H9 (cell line): ENCODE measurements around the gene ELANE. TPM values are rescaled to one million over a fixed set of nuclear protein-coding genes. Genes with fewer than 3 reads are reported as not detected.

Source experiments
- DNase-seq: peaks from one replicate; pipeline ENCODE4 v3.0.0-alpha.2; 2017
- H2AFZ ChIP-seq: one replicate; pipeline ENCODE4 v1.6.1; 2013; ENCODE audit warnings: mild to moderate bottlenecking, low read length, control low read depth, moderate library complexity
- H2AK5ac ChIP-seq: 2 replicates; pipeline ENCODE4 v1.6.1; 2013; ENCODE audit warnings: low read length, control low read depth, mixed read lengths; ENCODE audit not compliant: insufficient read length
- H2BK120ac ChIP-seq: one replicate; pipeline ENCODE4 v1.6.1; 2013; ENCODE audit warnings: low read depth, mild to moderate bottlenecking, low read length, control low read depth, inconsistent platforms; ENCODE audit not compliant: poor library complexity, severe bottlenecking
- H2BK12ac ChIP-seq: 2 replicates; pipeline ENCODE4 v1.6.1; 2013; ENCODE audit warnings: low read length, control low read depth, mixed read lengths, low read depth; ENCODE audit not compliant: insufficient read length
- H2BK15ac ChIP-seq: 2 replicates; pipeline ENCODE4 v1.6.1; 2013; ENCODE audit warnings: low read depth, low read length, control low read depth
- H2BK20ac ChIP-seq: one replicate; pipeline ENCODE4 v1.6.1; 2013; ENCODE audit warnings: low read depth, mild to moderate bottlenecking, low read length, control low read depth, inconsistent platforms; ENCODE audit not compliant: poor library complexity, severe bottlenecking
- H2BK5ac ChIP-seq: 2 replicates; pipeline ENCODE4 v1.6.1; 2013; ENCODE audit warnings: low read length, control low read depth, mixed read lengths; ENCODE audit not compliant: insufficient read length
- H3K14ac ChIP-seq: 2 replicates; pipeline ENCODE4 v1.6.1; 2013; ENCODE audit warnings: low read length, control low read depth; ENCODE audit not compliant: insufficient read depth
- H3K18ac ChIP-seq: 2 replicates; pipeline ENCODE4 v1.6.1; 2013; ENCODE audit warnings: low read depth, mild to moderate bottlenecking, mixed read lengths, low read length, control low read depth; ENCODE audit not compliant: insufficient read length
- H3K23ac ChIP-seq: 2 replicates; pipeline ENCODE4 v1.6.1; 2013; ENCODE audit warnings: low read length, control low read depth, mixed read lengths, low read depth; ENCODE audit not compliant: insufficient read length
- H3K23me2 ChIP-seq: 2 replicates; pipeline ENCODE4 v1.6.1; 2013; ENCODE audit warnings: low read depth, mild to moderate bottlenecking, mixed read lengths, low read length, control low read depth; ENCODE audit not compliant: insufficient read length, poor library complexity, severe bottlenecking
- H3K27ac ChIP-seq: 2 replicates; pipeline ENCODE4 v1.5.1; 2013; ENCODE audit warnings: low read length, control low read depth, mixed read lengths, low read depth; ENCODE audit not compliant: insufficient read length
- H3K27me3 ChIP-seq: 2 replicates; pipeline ENCODE4 v1.6.1; 2013; ENCODE audit warnings: low read length, control low read depth, inconsistent platforms; ENCODE audit not compliant: insufficient read depth
- H3K4ac ChIP-seq: 2 replicates; pipeline ENCODE4 v1.6.1; 2013; ENCODE audit warnings: low read depth, mild to moderate bottlenecking, control low read depth, inconsistent platforms, low read length, moderate library complexity
- H3K4me1 ChIP-seq: 2 replicates; pipeline ENCODE4 v1.6.1; 2013; ENCODE audit warnings: low read length, control low read depth, inconsistent platforms; ENCODE audit not compliant: insufficient read depth
- H3K4me2 ChIP-seq: 2 replicates; pipeline ENCODE4 v1.6.1; 2013; ENCODE audit warnings: low read length, control low read depth, mixed read lengths; ENCODE audit not compliant: insufficient read length, insufficient read depth
- H3K56ac ChIP-seq: 2 replicates; pipeline ENCODE4 v1.6.1; 2013; ENCODE audit warnings: low read depth, mild to moderate bottlenecking, mixed read lengths, low read length, control low read depth; ENCODE audit not compliant: insufficient read length
- H3K79me1 ChIP-seq: 2 replicates; pipeline ENCODE4 v1.6.1; 2013; ENCODE audit warnings: low read depth, mild to moderate bottlenecking, moderate library complexity, low read length, control low read depth, inconsistent platforms; ENCODE audit not compliant: insufficient read depth, poor library complexity, severe bottlenecking
- H3K79me2 ChIP-seq: 2 replicates; pipeline ENCODE4 v1.6.1; 2013; ENCODE audit warnings: low read length, control low read depth, inconsistent platforms; ENCODE audit not compliant: insufficient read depth
- H3K9ac ChIP-seq: 2 replicates; pipeline ENCODE4 v1.6.1; 2013; ENCODE audit warnings: low read length, control low read depth, mixed read lengths; ENCODE audit not compliant: insufficient read length; ENCODE audit errors: extremely low read depth
- H3K9me3 ChIP-seq: one replicate; pipeline ENCODE4 v1.6.1; 2013; ENCODE audit warnings: low read depth, low read length, inconsistent platforms; ENCODE audit not compliant: control insufficient read depth
- H3T11ph ChIP-seq: one replicate; pipeline ENCODE4 v1.6.1; 2013; ENCODE audit warnings: mild to moderate bottlenecking, low read length, control low read depth, inconsistent platforms
- H4K20me1 ChIP-seq: one replicate; pipeline ENCODE4 v1.6.1; 2013; ENCODE audit not compliant: control insufficient read depth, insufficient read length, insufficient read depth
- H4K5ac ChIP-seq: 2 replicates; pipeline ENCODE4 v1.6.1; 2013; ENCODE audit warnings: low read depth, mild to moderate bottlenecking, mixed read lengths, low read length, control low read depth; ENCODE audit not compliant: insufficient read length
- H4K8ac ChIP-seq: replicated peaks from 2 replicates; pipeline ENCODE4 v1.6.1; 2013; ENCODE audit warnings: low read length, control low read depth, mixed read lengths, low read depth; ENCODE audit not compliant: insufficient read length
- H4K91ac ChIP-seq: 2 replicates; pipeline ENCODE4 v1.6.1; 2013; ENCODE audit warnings: low read depth, mild to moderate bottlenecking, moderate library complexity, mixed read lengths, low read length, control low read depth; ENCODE audit not compliant: insufficient read length
- H3K27ac Mint-ChIP-seq, 3 experiments: 2 replicates in 2 of 3; 3 replicates in 1 of 3; pipeline ENCODE4 v1.8.0; 2020 to 2021; ENCODE audit warnings: mixed read lengths in 3 of 3, mild to moderate bottlenecking in 1 of 3, moderate library complexity in 1 of 3
- H3K27me3 Mint-ChIP-seq: 2 replicates; pipeline ENCODE4 v1.8.0; 2021; ENCODE audit warnings: low read depth, mild to moderate bottlenecking, moderate library complexity, mixed read lengths
- H3K36me3 Mint-ChIP-seq, 3 experiments: 2 replicates in 2 of 3; 3 replicates in 1 of 3; pipeline ENCODE4 v1.8.0; 2020 to 2021; ENCODE audit warnings: low read depth in 3 of 3, mixed read lengths in 3 of 3; ENCODE audit not compliant: insufficient read depth in 1 of 3
- H3K4me1 Mint-ChIP-seq, 2 experiments: 2 replicates each; pipeline ENCODE4 v1.8.0; 2020; ENCODE audit warnings: mixed read lengths in 2 of 2
- H3K4me3 Mint-ChIP-seq, 2 experiments: 2 replicates in 1 of 2; 3 replicates in 1 of 2; pipeline ENCODE4 v1.8.0; 2020 to 2021; ENCODE audit warnings: mild to moderate bottlenecking in 2 of 2, mixed read lengths in 2 of 2, moderate library complexity in 1 of 2
- H3K9me3 Mint-ChIP-seq, 2 experiments: 2 replicates in 1 of 2; 3 replicates in 1 of 2; pipeline ENCODE4 v1.8.0; 2020; ENCODE audit warnings: mild to moderate bottlenecking in 2 of 2, mixed read lengths in 2 of 2, moderate library complexity in 1 of 2
- whole genome bisulfite sequencing: extraction: QIAGEN DNeasy Blood & Tissue Kit; methylation state at CpG from one replicate; pipeline ENCODE4 v1.1.7; 2013; ENCODE audit warnings: missing lambda C conversion rate, low lambda C conversion rate, mixed read lengths; ENCODE audit not compliant: insufficient read length; ENCODE audit errors: extremely low coverage; 5-methylcytosine and 5-hydroxymethylcytosine counted together
- total RNA-seq: library from RNA; stranded (reverse); gene quantifications from 2 replicates; pipeline ENCODE4 v1.2.1, GENCODE V29; 2021
- TF ChIP-seq, protein P1 (sequence below): fragments of 200-600 bp; sonication (generic); conservative IDR thresholded peaks from 3 replicates; pipeline ENCODE4 v1.8.0; 2021; ENCODE audit warnings: antibody characterized with exemption, mild to moderate bottlenecking

Gene ELANE
- total RNA-seq, 1 experiment from 2014 or later, result not detected

DNA sequence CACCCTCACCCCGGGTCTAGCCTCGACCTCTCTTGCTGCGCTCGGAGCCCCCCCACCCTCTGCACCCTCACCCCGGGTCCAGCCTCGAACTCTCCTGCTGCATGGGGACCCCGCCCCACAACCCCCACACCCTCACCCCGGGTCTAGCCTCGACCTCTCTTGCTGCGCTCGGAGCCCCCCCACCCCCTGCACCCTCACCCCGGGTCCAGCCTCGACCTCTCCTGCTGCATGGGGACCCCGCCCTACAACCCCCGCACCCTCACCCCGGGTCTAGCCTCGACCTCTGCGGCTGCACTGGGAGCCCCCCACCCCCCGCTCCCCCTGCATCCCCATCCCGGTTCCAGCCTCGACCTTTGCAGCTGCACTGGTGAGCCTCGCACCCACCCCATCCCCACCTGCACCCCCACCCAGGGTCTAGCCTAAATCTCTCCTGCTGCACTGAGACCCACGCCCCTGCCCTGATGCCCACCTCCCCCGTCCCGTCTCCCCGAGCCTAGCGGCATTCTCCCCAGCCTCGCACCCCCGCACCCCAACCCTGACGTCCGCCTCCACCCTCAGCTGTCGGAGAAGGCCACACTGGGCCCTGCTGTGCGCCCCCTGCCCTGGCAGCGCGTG is 9.1 kb downstream of the ELANE start:
- Histone ChIP-seq H3K27ac (no peak overlapping the region), H3K79me2 (no peaks in the 10 kb centered on the region), H3K27me3 (peaks cover 3% of the 10 kb centered on the region; the same call in 1 of the 2 replicates)

More for the DNA sequence above, 9.1 kb downstream of the ELANE start:
- Histone ChIP-seq H3K4me2 (peak overlapping the region; percentile 22), H3K9me3 (no peaks in the 10 kb centered on the region), H2BK120ac (no peak overlapping the region), H2AFZ (no peak overlapping the region), H4K20me1 (no peaks in the 10 kb centered on the region), H3K4ac (no peak overlapping the region), H4K5ac (no peak overlapping the region), H3K9ac (no peak overlapping the region), H2BK12ac (no peak overlapping the region), H3K23me2 (peaks cover 3% of the 10 kb centered on the region), H2BK15ac (no peak overlapping the region), H2BK5ac (no peak overlapping the region), H3K14ac (no peak overlapping the region), H2BK20ac (no peak overlapping the region), H3K4me1 (no peaks in the 10 kb centered on the region), H3T11ph (no peak overlapping the region), H3K23ac (no peak overlapping the region), H3K18ac (peak overlapping the region; percentile 22), H4K91ac (no peak overlapping the region), H2AK5ac (no peak overlapping the region), H3K79me1 (no peaks in the 10 kb centered on the region), H3K56ac (no peak overlapping the region), H4K8ac (no peak overlapping the region)
- Mint-ChIP-seq H3K9me3 (peaks cover 0 to 2% of the 10 kb centered on the region in 2 experiments; a peak in 1 of 5 replicates), H3K4me3 (peak overlapping the region; percentile 4 to 65; a peak in 2 of 5 replicates), H3K27me3 (peaks cover 43% of the 10 kb centered on the region), H3K36me3 (peaks cover 0 to 6% (median 4%) of the 10 kb centered on the region in 3 experiments; a peak in 5 of 7 replicates), H3K4me1 (peaks cover 2 to 10% of the 10 kb centered on the region in 2 experiments; a peak in 2 of 4 replicates), H3K27ac (no peak overlapping the region)
- WGBS, result no CpG with 5 or more reads among the region's 35 CpGs
- TF ChIP-seq, protein P1, sequence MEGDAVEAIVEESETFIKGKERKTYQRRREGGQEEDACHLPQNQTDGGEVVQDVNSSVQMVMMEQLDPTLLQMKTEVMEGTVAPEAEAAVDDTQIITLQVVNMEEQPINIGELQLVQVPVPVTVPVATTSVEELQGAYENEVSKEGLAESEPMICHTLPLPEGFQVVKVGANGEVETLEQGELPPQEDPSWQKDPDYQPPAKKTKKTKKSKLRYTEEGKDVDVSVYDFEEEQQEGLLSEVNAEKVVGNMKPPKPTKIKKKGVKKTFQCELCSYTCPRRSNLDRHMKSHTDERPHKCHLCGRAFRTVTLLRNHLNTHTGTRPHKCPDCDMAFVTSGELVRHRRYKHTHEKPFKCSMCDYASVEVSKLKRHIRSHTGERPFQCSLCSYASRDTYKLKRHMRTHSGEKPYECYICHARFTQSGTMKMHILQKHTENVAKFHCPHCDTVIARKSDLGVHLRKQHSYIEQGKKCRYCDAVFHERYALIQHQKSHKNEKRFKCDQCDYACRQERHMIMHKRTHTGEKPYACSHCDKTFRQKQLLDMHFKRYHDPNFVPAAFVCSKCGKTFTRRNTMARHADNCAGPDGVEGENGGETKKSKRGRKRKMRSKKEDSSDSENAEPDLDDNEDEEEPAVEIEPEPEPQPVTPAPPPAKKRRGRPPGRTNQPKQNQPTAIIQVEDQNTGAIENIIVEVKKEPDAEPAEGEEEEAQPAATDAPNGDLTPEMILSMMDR, result no peak
- DNase-seq, result no peak
